ENCODE measurements around the gene DNPH1.

Gene DNPH1

GRCh38 chr6:43253401-43253800 lies 24.1 kb upstream of the DNPH1 start:
- no peak for DNase-seq (ENCODE audit: low read depth in 2 of 2)
- H3K4me3 ChIP-seq (replicated peaks in 1 of 2; ENCODE audit: low read depth in 2 of 2, low read length in 2 of 2), result no peak overlapping the region
- TF ChIP-seq, protein P1, sequence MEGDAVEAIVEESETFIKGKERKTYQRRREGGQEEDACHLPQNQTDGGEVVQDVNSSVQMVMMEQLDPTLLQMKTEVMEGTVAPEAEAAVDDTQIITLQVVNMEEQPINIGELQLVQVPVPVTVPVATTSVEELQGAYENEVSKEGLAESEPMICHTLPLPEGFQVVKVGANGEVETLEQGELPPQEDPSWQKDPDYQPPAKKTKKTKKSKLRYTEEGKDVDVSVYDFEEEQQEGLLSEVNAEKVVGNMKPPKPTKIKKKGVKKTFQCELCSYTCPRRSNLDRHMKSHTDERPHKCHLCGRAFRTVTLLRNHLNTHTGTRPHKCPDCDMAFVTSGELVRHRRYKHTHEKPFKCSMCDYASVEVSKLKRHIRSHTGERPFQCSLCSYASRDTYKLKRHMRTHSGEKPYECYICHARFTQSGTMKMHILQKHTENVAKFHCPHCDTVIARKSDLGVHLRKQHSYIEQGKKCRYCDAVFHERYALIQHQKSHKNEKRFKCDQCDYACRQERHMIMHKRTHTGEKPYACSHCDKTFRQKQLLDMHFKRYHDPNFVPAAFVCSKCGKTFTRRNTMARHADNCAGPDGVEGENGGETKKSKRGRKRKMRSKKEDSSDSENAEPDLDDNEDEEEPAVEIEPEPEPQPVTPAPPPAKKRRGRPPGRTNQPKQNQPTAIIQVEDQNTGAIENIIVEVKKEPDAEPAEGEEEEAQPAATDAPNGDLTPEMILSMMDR (IDR thresholded peaks at IDR 0.05; ENCODE audit: low read depth, low read length), result no peak

DNA sequence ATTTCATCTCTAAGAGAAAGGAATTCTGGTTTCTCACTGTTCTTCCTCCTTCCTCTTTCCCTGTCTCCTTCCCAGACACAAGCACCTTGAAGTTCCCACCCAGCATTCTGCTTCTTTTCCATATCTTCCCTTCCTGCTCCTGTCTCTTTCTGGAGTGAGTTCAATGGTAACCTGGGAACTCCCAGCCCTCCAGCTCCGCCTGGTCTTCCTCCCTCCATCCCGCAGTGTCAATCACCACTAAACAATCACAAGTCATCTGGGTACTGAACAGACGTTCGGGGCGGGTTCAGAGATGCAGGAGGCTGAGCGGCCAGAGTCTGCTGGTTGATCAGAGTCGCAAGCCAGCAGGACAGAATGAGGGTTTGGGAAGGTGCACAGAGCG lies 21.7 kb upstream of the DNPH1 start:
- DNase-seq (ENCODE audit: low read depth in 2 of 2), result no peak
- TF ChIP-seq, protein P1 (IDR thresholded peaks at IDR 0.05; ENCODE audit: low read depth, low read length), result no peak

GRCh38 chr6:43248791-43249190 lies 19.5 kb upstream of the DNPH1 start:
- H3K4me3 ChIP-seq (replicated peaks in 1 of 2; ENCODE audit: low read depth in 2 of 2, low read length in 2 of 2), result no peak overlapping the region
- TF ChIP-seq, protein P1 (IDR thresholded peaks at IDR 0.05; ENCODE audit: low read depth, low read length), result no peak
- DNase-seq (ENCODE audit: low read depth in 2 of 2), result no peak

More for the DNA sequence above, 21.7 kb upstream of the DNPH1 start:
- H3K4me3 ChIP-seq (replicated peaks in 1 of 2; ENCODE audit: low read depth in 2 of 2, low read length in 2 of 2), result no peak overlapping the region

DNA sequence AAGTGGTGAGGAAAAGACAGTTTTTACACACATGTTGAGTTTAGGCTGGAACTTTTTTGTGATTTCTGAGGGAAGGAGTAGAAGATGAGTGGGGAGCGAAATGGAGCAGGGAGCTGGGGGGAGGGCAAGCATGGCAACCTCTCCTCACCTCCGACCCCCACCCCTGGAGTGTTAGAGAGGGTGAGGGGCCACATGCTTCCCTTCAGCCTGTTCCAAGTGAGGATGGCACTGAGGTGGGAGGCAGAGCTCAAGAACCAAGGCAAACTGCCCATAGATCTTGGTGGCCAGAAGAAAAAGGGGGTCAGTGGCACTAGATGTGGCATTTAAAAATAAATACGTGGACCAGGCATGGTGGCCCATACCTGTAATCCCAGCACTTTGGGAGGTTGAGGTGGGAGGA lies 18.8 kb upstream of the DNPH1 start:
- DNase-seq (ENCODE audit: low read depth in 2 of 2), result no peak
- no peak overlapping the region for H3K4me3 ChIP-seq (replicated peaks in 1 of 2; ENCODE audit: low read depth in 2 of 2, low read length in 2 of 2)
- TF ChIP-seq, protein P1 (IDR thresholded peaks at IDR 0.05; ENCODE audit: low read depth, low read length), result no peak

- peak overlapping the region; percentile 30 to 42 for H3K4me3 ChIP-seq (replicated peaks in 1 of 2; ENCODE audit: low read depth in 2 of 2, low read length in 2 of 2)
- TF ChIP-seq, protein P1 (IDR thresholded peaks at IDR 0.05; ENCODE audit: low read depth, low read length), result no peak
- DNase-seq (ENCODE audit: low read depth in 2 of 2), result peak; percentile 24 to 35
Observed at GRCh38 chr6:43247114-43247999, 18.1 kb upstream of the DNPH1 start.

- DNase-seq (ENCODE audit: low read depth in 2 of 2), result no peak
- TF ChIP-seq, protein P1 (IDR thresholded peaks at IDR 0.05; ENCODE audit: low read depth, low read length), result no peak
- peak overlapping the region; percentile 30 to 42 for H3K4me3 ChIP-seq (replicated peaks in 1 of 2; ENCODE audit: low read depth in 2 of 2, low read length in 2 of 2)
Observed at GRCh38 chr6:43246301-43247113, 17.2 kb upstream of the DNPH1 start.
